SKM-1 (cell line): ENCODE measurements around the gene SLC25A48.
"Not testable (repeated sequence)": the region's sequence is repeated elsewhere in the genome, so short reads cannot be mapped to it uniquely, and the experiment has no call there.

Source experiments
- DNase-seq: peaks from one replicate; lab custom pipeline; 2025; ENCODE audit not compliant: unreplicated experiment; lab: John Stamatoyannopoulos, UW

SLC25A48 gene

GRCh38 chr5:135829681-135830383 lies 4.6 kb upstream of the SLC25A48 start:
- DNase-seq, result peak; percentile 10

- DNase-seq, result no peak
Observed at GRCh38 chr5:135830384-135830700, 4.1 kb upstream of the SLC25A48 start.

GRCh38 chr5:135830876-135831275 lies 3.6 kb upstream of the SLC25A48 start:
- no peak for DNase-seq

- DNase-seq, result no peak
Observed at GRCh38 chr5:135831439-135831838, 3.0 kb upstream of the SLC25A48 start.

- DNase-seq, result no peak
Observed at GRCh38 chr5:135831851-135832555, 2.5 kb upstream of the SLC25A48 start.

GRCh38 chr5:135832941-135833920 lies 1.2 kb upstream of the SLC25A48 start:
- no peak for DNase-seq

- DNase-seq, result no peak
Observed at GRCh38 chr5:135833961-135834638, 363 bp upstream of the SLC25A48 start.

GRCh38 chr5:135835766-135836165 lies 1.3 kb downstream of the SLC25A48 start:
- DNase-seq, result no peak

GRCh38 chr5:135838395-135838794 lies 3.9 kb downstream of the SLC25A48 start:
- not testable (repeated sequence) for DNase-seq

GRCh38 chr5:135839566-135839965 lies 5.1 kb downstream of the SLC25A48 start:
- DNase-seq, result no peak

- no peak for DNase-seq
Observed at GRCh38 chr5:135840959-135841358, 6.5 kb downstream of the SLC25A48 start.

GRCh38 chr5:135842737-135843136 lies 8.3 kb downstream of the SLC25A48 start:
- no peak for DNase-seq

- no peak for DNase-seq
Observed at GRCh38 chr5:135843571-135844337, 9.3 kb downstream of the SLC25A48 start.

GRCh38 chr5:135846311-135846710 lies 11.8 kb downstream of the SLC25A48 start:
- DNase-seq, result no peak

GRCh38 chr5:135847976-135848375 lies 13.5 kb downstream of the SLC25A48 start:
- DNase-seq, result no peak

GRCh38 chr5:135850231-135850630 lies 15.8 kb downstream of the SLC25A48 start:
- DNase-seq, result no peak

- DNase-seq, result no peak
Observed at GRCh38 chr5:135850671-135851070, 16.2 kb downstream of the SLC25A48 start.

- DNase-seq, result no peak
Observed at GRCh38 chr5:135851186-135851914, 16.9 kb downstream of the SLC25A48 start.
